ENCODE measurements around the gene PLCH1.
"Not testable (repeated sequence)": the region's sequence is repeated elsewhere in the genome, so short reads cannot be mapped to it uniquely, and the experiment has no call there.

Gene PLCH1

DNA sequence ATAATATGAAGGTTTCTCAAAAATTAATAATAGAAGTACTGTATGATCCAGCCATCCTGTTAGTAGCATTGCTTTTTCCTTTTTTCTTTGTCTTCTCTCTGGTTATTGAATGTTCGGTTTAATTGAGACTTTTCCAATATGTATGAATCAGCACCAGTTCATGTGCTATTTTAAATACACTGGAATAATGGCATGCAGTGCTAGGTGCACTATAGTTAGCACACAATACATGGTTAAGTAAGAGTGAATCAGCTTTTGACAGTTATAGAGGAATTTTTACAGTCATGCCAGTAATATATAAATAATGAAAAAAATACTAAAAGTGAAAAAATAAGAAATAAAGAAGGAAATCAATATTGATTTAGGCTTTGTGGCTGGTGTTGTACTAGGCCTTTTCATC lies 337.5 kb downstream of the PLCH1 start:
- DNase-seq (ENCODE audit: low read depth): no peak
- no peak overlapping the region for H3K4me3 ChIP-seq (ENCODE audit: low read length)
- TF ChIP-seq, protein P1, sequence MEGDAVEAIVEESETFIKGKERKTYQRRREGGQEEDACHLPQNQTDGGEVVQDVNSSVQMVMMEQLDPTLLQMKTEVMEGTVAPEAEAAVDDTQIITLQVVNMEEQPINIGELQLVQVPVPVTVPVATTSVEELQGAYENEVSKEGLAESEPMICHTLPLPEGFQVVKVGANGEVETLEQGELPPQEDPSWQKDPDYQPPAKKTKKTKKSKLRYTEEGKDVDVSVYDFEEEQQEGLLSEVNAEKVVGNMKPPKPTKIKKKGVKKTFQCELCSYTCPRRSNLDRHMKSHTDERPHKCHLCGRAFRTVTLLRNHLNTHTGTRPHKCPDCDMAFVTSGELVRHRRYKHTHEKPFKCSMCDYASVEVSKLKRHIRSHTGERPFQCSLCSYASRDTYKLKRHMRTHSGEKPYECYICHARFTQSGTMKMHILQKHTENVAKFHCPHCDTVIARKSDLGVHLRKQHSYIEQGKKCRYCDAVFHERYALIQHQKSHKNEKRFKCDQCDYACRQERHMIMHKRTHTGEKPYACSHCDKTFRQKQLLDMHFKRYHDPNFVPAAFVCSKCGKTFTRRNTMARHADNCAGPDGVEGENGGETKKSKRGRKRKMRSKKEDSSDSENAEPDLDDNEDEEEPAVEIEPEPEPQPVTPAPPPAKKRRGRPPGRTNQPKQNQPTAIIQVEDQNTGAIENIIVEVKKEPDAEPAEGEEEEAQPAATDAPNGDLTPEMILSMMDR (conservative IDR thresholded peaks at IDR 0.05; ENCODE audit: low read depth, low read length): no peak

DNA sequence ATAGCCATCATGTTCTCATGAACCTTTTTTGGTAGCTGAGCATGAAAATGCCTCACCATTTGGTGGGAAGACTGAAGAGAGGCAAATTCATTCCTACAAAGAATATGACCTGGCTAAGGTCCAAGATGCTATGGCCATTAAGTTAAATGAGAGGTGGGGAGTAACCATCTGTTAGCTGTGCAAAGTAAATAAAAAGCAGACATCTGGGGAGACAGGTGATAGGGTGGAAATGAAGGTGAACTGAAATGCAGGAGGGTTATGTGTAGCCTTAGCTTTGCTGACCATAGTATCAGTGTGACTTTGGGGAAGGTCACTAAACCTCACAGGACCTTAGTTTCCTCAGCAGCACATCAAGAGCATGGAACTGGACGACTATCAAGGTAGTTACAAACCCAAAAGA lies 340.4 kb downstream of the PLCH1 start:
- no peak for DNase-seq (ENCODE audit: low read depth)
- TF ChIP-seq, protein P1 (conservative IDR thresholded peaks at IDR 0.05; ENCODE audit: low read depth, low read length): no peak
- H3K4me3 ChIP-seq (ENCODE audit: low read length): no peak overlapping the region

DNA sequence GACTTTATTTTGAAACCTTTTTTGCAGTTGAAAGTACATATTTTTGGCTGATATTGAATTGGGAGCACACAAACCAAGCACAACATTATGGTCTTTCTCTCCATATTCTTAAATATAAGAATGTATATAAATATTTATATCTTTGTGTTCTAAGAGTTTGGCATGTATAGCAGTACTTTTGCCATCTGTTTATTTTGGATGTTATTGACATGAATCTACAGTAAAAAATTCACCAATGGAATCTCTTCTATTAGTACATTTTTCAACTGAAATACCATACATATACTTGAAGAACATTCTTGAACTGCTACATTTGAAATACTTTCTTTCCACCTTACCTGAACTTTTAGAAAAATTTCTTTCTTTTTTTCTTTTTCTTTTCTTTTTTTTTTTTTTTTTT lies 342.2 kb downstream of the PLCH1 start:
- TF ChIP-seq, protein P1 (conservative IDR thresholded peaks at IDR 0.05; ENCODE audit: low read depth, low read length): no peak
- no peak for DNase-seq (ENCODE audit: low read depth)
- H3K4me3 ChIP-seq (ENCODE audit: low read length): no peak overlapping the region

DNA sequence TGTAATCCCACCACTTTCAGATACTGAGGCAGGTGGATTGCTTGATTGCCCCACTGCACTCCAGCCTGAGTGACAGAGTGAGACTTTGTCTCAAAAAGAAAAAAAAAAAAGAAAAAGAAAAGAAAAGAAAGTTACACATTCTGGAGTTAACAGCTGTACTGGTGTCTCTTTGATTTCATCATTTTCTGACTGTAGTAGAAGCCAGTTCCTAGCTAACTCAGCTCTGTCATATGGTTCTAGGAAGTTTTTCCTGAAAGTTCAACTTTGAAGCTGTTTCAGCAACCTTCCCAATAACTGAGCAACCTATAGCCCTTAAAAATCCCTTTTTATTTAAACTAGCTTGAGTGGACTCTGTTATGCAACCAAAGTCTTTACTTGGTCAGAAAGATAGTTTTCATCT lies 346.8 kb downstream of the PLCH1 start:
- H3K4me3 ChIP-seq (ENCODE audit: low read length): no peak overlapping the region
- TF ChIP-seq, protein P1 (conservative IDR thresholded peaks at IDR 0.05; ENCODE audit: low read depth, low read length): no peak

DNA sequence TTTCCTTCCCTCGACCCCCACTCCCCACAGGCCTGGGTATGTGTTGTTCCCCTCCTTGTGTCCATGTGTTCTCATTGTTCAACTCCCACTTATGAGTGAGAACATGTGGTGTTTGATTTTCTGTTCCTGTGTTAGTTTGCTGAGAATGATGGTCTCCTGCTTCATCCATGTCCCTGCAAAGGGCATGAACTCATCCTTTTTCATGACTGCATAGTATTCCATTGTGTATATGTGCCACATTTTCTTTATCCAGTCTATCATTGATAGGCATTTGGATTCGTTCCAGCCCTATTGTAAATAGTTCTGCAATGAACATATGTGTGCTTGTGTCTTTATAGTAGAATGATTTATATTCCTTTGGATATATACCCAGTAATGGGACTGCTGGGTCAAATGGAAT lies 350.0 kb downstream of the PLCH1 start:
- DNase-seq (ENCODE audit: low read depth); H3K4me3 ChIP-seq (ENCODE audit: low read length): not testable (repeated sequence)

More for the DNA sequence above, 346.8 kb downstream of the PLCH1 start:
- no peak for DNase-seq (ENCODE audit: low read depth)

DNA sequence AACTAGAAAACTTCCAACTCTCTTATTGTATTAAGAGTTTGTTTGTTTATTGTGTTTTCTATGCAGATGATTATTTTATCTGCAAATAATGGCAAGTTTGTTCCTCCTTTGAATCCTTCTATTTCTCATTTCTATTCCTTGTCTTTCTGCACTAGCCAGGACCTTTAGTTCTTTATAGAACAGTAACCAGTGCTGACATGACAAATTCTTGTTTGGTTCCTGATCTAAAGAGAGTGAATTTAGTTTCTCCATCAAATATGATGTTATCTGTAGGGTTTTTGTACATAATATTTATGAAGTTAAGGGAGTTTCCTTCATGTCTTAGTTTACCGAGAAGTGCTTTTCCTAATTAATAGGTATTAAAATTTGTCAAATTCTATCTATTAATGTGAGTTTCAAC lies 350.6 kb downstream of the PLCH1 start:
- H3K4me3 ChIP-seq (ENCODE audit: low read length): no peak overlapping the region
- no peak for DNase-seq (ENCODE audit: low read depth)
- TF ChIP-seq, protein P1 (conservative IDR thresholded peaks at IDR 0.05; ENCODE audit: low read depth, low read length): no peak

DNA sequence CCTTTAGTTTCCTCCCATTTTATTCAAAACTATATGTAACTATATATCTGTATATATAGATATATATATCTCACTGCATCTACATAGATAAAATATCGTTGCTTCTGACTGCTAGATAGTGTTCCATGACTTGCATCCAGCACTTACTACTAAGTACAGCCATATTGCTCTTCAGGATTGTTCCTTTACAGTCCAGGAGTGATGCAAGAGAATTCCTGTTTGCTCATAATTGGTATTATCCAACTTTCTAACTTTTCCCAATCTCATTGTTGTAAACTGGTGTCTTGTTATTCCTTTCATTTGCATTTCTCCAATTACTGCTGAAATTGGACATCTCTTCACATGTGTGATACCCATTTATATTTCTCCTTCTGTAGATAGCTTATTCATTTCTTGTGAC lies 351.6 kb downstream of the PLCH1 start:
- H3K4me3 ChIP-seq (ENCODE audit: low read length): no peak overlapping the region
- DNase-seq (ENCODE audit: low read depth): no peak
- TF ChIP-seq, protein P1 (conservative IDR thresholded peaks at IDR 0.05; ENCODE audit: low read depth, low read length): no peak

DNA sequence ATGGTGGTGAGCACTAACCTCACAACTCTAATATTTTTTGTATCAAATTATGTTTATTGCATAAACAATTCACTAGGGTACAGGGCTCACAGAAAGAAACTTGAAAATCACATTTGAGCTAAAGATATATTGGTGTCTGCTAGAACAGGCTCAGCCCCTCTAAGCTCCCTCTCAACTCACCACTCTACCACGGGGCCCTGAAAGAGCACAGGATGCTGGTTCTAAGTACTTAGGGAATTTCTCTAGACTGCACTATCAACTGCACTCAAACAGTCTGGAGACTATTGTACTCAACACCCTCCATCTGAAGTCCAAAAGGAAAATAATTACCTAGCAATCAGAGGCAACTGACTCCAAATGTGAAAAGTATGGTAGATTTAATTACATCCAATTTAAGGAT lies 352.7 kb downstream of the PLCH1 start:
- DNase-seq (ENCODE audit: low read depth): no peak
- H3K4me3 ChIP-seq (ENCODE audit: low read length): no peak overlapping the region
- TF ChIP-seq, protein P1 (conservative IDR thresholded peaks at IDR 0.05; ENCODE audit: low read depth, low read length): no peak
